Measurements from ENCODE around the gene SLC12A9.

GRCh38 chr7:100830396-100830795 lies 22.1 kb upstream of the SLC12A9 start:
- TF ChIP-seq CTCF (IDR thresholded peaks at IDR 0.05) (no peak), EZH2 (IDR thresholded peaks at IDR 0.05; ENCODE audit: borderline replicate concordance, insufficient read depth, low read depth, low read length, poor library complexity, severe bottlenecking) (no peak)

Data from B cell (primary cell).